HG03175 (cell line): Measurements from ENCODE around the gene ADGRG2.
"Not testable (repeated sequence)": the region's sequence is repeated elsewhere in the genome, so short reads cannot be mapped to it uniquely, and the experiment has no call there.

ENCODE experiments used
- ATAC-seq: cut with Tn5 transposase; IDR thresholded peaks from one replicate; pipeline ENCODE4 v1.9.1; 2021; ENCODE audit warnings: mild to moderate bottlenecking, moderate library complexity; ENCODE audit not compliant: unreplicated experiment

ADGRG2 gene

GRCh38 chrX:19085666-19086065 is 36.6 kb downstream of the ADGRG2 start:
- no peak for ATAC-seq

GRCh38 chrX:19075754-19076153 is 46.5 kb downstream of the ADGRG2 start:
- no peak for ATAC-seq

GRCh38 chrX:19072372-19072771 is 49.9 kb downstream of the ADGRG2 start:
- ATAC-seq: no peak

- no peak for ATAC-seq
Observed at GRCh38 chrX:19070555-19070994, 51.7 kb downstream of the ADGRG2 start.

- ATAC-seq: not testable (repeated sequence)
Observed at GRCh38 chrX:19066987-19067386, 55.3 kb downstream of the ADGRG2 start.

GRCh38 chrX:19065535-19065934 is 56.7 kb downstream of the ADGRG2 start:
- ATAC-seq: no peak

GRCh38 chrX:19064175-19064574 is 58.1 kb downstream of the ADGRG2 start:
- ATAC-seq: no peak

GRCh38 chrX:19063030-19063429 is 59.2 kb downstream of the ADGRG2 start:
- ATAC-seq: no peak

GRCh38 chrX:19059067-19059466 is 63.2 kb downstream of the ADGRG2 start:
- ATAC-seq: no peak

- no peak for ATAC-seq
Observed at GRCh38 chrX:19057856-19058255, 64.4 kb downstream of the ADGRG2 start.

GRCh38 chrX:19049110-19049509 is 73.2 kb downstream of the ADGRG2 start:
- no peak for ATAC-seq

- no peak for ATAC-seq
Observed at GRCh38 chrX:19046343-19047215, 75.7 kb downstream of the ADGRG2 start.

GRCh38 chrX:19040373-19040772 is 81.9 kb downstream of the ADGRG2 start:
- no peak for ATAC-seq

- no peak for ATAC-seq
Observed at GRCh38 chrX:19034025-19034424, 88.2 kb downstream of the ADGRG2 start.

- no peak for ATAC-seq
Observed at GRCh38 chrX:19030805-19031204, 91.5 kb downstream of the ADGRG2 start.

- no peak for ATAC-seq
Observed at GRCh38 chrX:19028560-19028959, 93.7 kb downstream of the ADGRG2 start.

- ATAC-seq: no peak
Observed at GRCh38 chrX:19024366-19024765, 97.9 kb downstream of the ADGRG2 start.

- ATAC-seq: no peak
Observed at GRCh38 chrX:19019996-19020395, 102.3 kb downstream of the ADGRG2 start.

- no peak for ATAC-seq
Observed at GRCh38 chrX:19017271-19017670, 105.0 kb downstream of the ADGRG2 start.

- ATAC-seq: not testable (repeated sequence)
Observed at GRCh38 chrX:19016614-19017013, 105.7 kb downstream of the ADGRG2 start.

- no peak for ATAC-seq
Observed at GRCh38 chrX:19007868-19008267, 114.4 kb downstream of the ADGRG2 start.

GRCh38 chrX:19007011-19007410 is 115.3 kb downstream of the ADGRG2 start:
- ATAC-seq: no peak

GRCh38 chrX:19005909-19006308 is 116.4 kb downstream of the ADGRG2 start:
- ATAC-seq: no peak
